B cell (primary cell): Measurements from ENCODE around the gene DKK2. TPM values are rescaled to one million over a fixed set of nuclear protein-coding genes. Genes with fewer than 3 reads are reported as not detected.

Source experiments
- ATAC-seq: fragments of 200-7000 bp; cut with Tn5 transposase; one replicate; pipeline ENCODE4 v1.10.0; 2021; ENCODE audit warnings: low read depth, mild to moderate bottlenecking, moderate number of reproducible peaks, moderate library complexity
- CTCF ChIA-PET: fragments of 350-600 bp; sonication (Branson Sonifier 250); formaldehyde crosslinking; loops from one replicate; lab custom pipeline; 2021; ENCODE audit warnings: antibody characterized with exemption, inconsistent platforms; lab: Charles Lee
- POLR2A ChIA-PET: fragments of 350-600 bp; sonication (Branson Sonifier 250); formaldehyde crosslinking; loops from one replicate; lab custom pipeline; 2021; ENCODE audit warnings: antibody characterized with exemption; lab: Charles Lee
- DNase-seq: peaks from one replicate; pipeline ENCODE4 v3.0.0; 2013
- H2AFZ ChIP-seq: 2 replicates; pipeline ENCODE4 v1.6.1; 2012; ENCODE audit warnings: mild to moderate bottlenecking, low read depth, low read length; ENCODE audit not compliant: insufficient read depth, poor library complexity, severe bottlenecking
- H3K27ac ChIP-seq, 2 donors: 1 replicate in 1 of 2; 2 replicates in 1 of 2; pipeline ENCODE4 v1.5.1; 2012 to 2013; ENCODE audit warnings: low read length in 2 of 2, mild to moderate bottlenecking in 2 of 2, moderate library complexity in 1 of 2
- H3K27me3 ChIP-seq, 4 experiments: fragments of 200-600 bp in 1 of 4; sonication (generic) in 1 of 4; replicated peaks in 1 of 4; 1 replicate in 2 of 4; 2 replicates in 2 of 4; pipeline versions ENCODE4 v1.6.1 to v1.7.0; 2013 to 2016; ENCODE audit warnings: low read length in 3 of 4, mild to moderate bottlenecking in 2 of 4, mixed read lengths in 1 of 4, moderate library complexity in 1 of 4; ENCODE audit not compliant: insufficient read depth in 4 of 4, control insufficient read depth in 3 of 4; ENCODE audit errors: control extremely low read depth in 1 of 4
- H3K36me3 ChIP-seq, 2 experiments: replicated peaks in 1 of 2; 1 replicate in 1 of 2; 2 replicates in 1 of 2; pipeline versions ENCODE4 v1.6.1 to v1.7.1; 2013; ENCODE audit warnings: low read length in 1 of 2; ENCODE audit not compliant: insufficient read depth in 2 of 2, control insufficient read depth in 1 of 2; ENCODE audit errors: control extremely low read depth in 1 of 2, extremely low read depth in 1 of 2
- H3K4me1 ChIP-seq, 2 donors: fragments of 200-600 bp in 1 of 2; sonication (generic) in 1 of 2; 1 replicate in 1 of 2; 2 replicates in 1 of 2; pipeline versions ENCODE4 v1.5.1 to v1.6.1; 2013 to 2017; ENCODE audit warnings: low read length in 2 of 2; ENCODE audit not compliant: control insufficient read depth in 2 of 2, insufficient read depth in 2 of 2
- H3K4me2 ChIP-seq: replicated peaks from 2 replicates; pipeline ENCODE3; 2012; ENCODE audit warnings: mild to moderate bottlenecking, low read depth, low read length; ENCODE audit not compliant: poor library complexity, severe bottlenecking
- H3K4me3 ChIP-seq, 5 experiments: fragments of 200-600 bp in 1 of 5; sonication (generic) in 1 of 5; 1 replicate in 3 of 5; 2 replicates in 2 of 5; pipeline versions ENCODE4 v1.5.1 to v1.7.0; 2011 to 2016; ENCODE audit warnings: low read length in 4 of 5, mild to moderate bottlenecking in 4 of 5, low read depth in 2 of 5, control low read depth in 1 of 5, moderate library complexity in 1 of 5; ENCODE audit not compliant: insufficient read depth in 1 of 5; ENCODE audit errors: control extremely low read depth in 1 of 5, extremely low read depth in 1 of 5
- H3K79me2 ChIP-seq: fragments of 200-600 bp; sonication (generic); one replicate; pipeline ENCODE4 v1.6.0; 2016; ENCODE audit warnings: low read length; ENCODE audit not compliant: control insufficient read depth, insufficient read depth
- H3K9ac ChIP-seq: fragments of 200-600 bp; sonication (generic); 2 replicates; pipeline ENCODE4 v1.6.1; 2017; ENCODE audit warnings: mild to moderate bottlenecking, low read length, moderate library complexity
- H3K9me3 ChIP-seq, 3 donors: one replicate each; pipeline versions ENCODE4 v1.6.1 to v1.7.1; 2013; ENCODE audit warnings: low read length in 2 of 3; ENCODE audit not compliant: control insufficient read depth in 2 of 3, insufficient read depth in 1 of 3; ENCODE audit errors: control extremely low read depth in 1 of 3
- H4K20me1 ChIP-seq: 2 replicates; pipeline ENCODE4 v1.6.0; 2012; ENCODE audit warnings: mild to moderate bottlenecking, low read length; ENCODE audit not compliant: insufficient read depth, control insufficient read depth, poor library complexity, severe bottlenecking
- H3K27ac Mint-ChIP-seq: one replicate; pipeline ENCODE4 v1.8.0; 2021; ENCODE audit warnings: mixed read lengths
- H3K27me3 Mint-ChIP-seq: one replicate; pipeline ENCODE4 v1.8.0; 2021; ENCODE audit warnings: mixed read lengths
- H3K4me1 Mint-ChIP-seq: one replicate; pipeline ENCODE4 v1.8.0; 2021; ENCODE audit warnings: mixed read lengths
- H3K4me3 Mint-ChIP-seq: one replicate; pipeline ENCODE4 v1.8.0; 2021; ENCODE audit warnings: mixed read lengths
- H3K9me3 Mint-ChIP-seq: one replicate; pipeline ENCODE4 v1.8.0; 2022; ENCODE audit warnings: mixed read lengths; ENCODE audit not compliant: insufficient read depth
- CTCF ChIP-seq: fragments of 200-600 bp; IDR thresholded peaks from one replicate; pipeline ENCODE4 v1.8.0; 2022; ENCODE audit warnings: antibody characterized with exemption, mild to moderate bottlenecking
- EZH2 ChIP-seq: IDR thresholded peaks from 2 replicates; pipeline ENCODE4 v1.6.1; 2012; ENCODE audit warnings: borderline replicate concordance, low read depth, mild to moderate bottlenecking, moderate library complexity, low read length; ENCODE audit not compliant: insufficient read depth, poor library complexity, severe bottlenecking
- WGBS: methylation state at CpG from one replicate; pipeline ENCODE4 v1.1.5; 2013; ENCODE audit warnings: missing lambda C conversion rate; ENCODE audit not compliant: insufficient coverage; 5-methylcytosine and 5-hydroxymethylcytosine counted together
- intact Hi-C: fragments of 100-400 bp; cut with micrococcal nuclease; formaldehyde crosslinking; loops from one replicate; pipeline ENCODE4 v1.10.0; 2022
- polyA plus RNA-seq: library from polyadenylated mRNA; depleted of rRNA; stranded (reverse); fragments of >200 nt; gene quantifications from 2 replicates; pipeline ENCODE4 v1.2.3, GENCODE V29; 2012
- total RNA-seq, 2 donors: library from RNA; stranded (reverse); fragments of 120-200 nt in 1 of 2; gene quantifications; 1 replicate in 1 of 2; 2 replicates in 1 of 2; pipeline versions ENCODE4 v1.2.3 to v1.2.4, GENCODE V29; 2013 to 2022

Gene DKK2
- total and polyA plus RNA-seq, 2 donors (not counting 1 experiment from before 2014, with no cell fraction given), result not detected

- no peaks in the 10 kb centered on the region for H3K27me3 Mint-ChIP-seq
- no peaks in the 10 kb centered on the region for H3K4me1 ChIP-seq
- TF ChIP-seq EZH2 (no peak), CTCF (no peak)
- H4K20me1 ChIP-seq, result no peaks in the 10 kb centered on the region
- no peak overlapping the region for H2AFZ ChIP-seq
- no peaks in the 10 kb centered on the region for H3K27me3 ChIP-seq
- no peak overlapping the region for H3K4me3 Mint-ChIP-seq
- no peak overlapping the region for H3K9ac ChIP-seq
- intact Hi-C loops, result no loop called here
- ATAC-seq, result no peak
- no peak overlapping the region for H3K27ac Mint-ChIP-seq
- WGBS, result no CpG with 5 or more reads among the region's 2 CpGs
- DNase-seq, result no peak
- H3K36me3 ChIP-seq, result no peaks in the 10 kb centered on the region
- H3K4me3 ChIP-seq, result no peak overlapping the region
- CTCF ChIA-PET, result no interaction called here
- no peaks in the 10 kb centered on the region for H3K79me2 ChIP-seq
- no peak overlapping the region for H3K27ac ChIP-seq
- H3K4me1 Mint-ChIP-seq, result no peaks in the 10 kb centered on the region
- POLR2A ChIA-PET, result no interaction called here
- no peaks in the 10 kb centered on the region for H3K9me3 ChIP-seq
- H3K9me3 Mint-ChIP-seq, result peaks cover 2% of the 10 kb centered on the region
- H3K4me2 ChIP-seq, result no peak overlapping the region
Measured at GRCh38 chr4:106951891-106952290, 84.2 kb downstream of the DKK2 start.

- Histone ChIP-seq H3K4me2 (no peak overlapping the region), H3K36me3 (no peaks in the 10 kb centered on the region), H4K20me1 (no peaks in the 10 kb centered on the region), H3K27me3 (no peaks in the 10 kb centered on the region), H3K9ac (no peak overlapping the region), H3K4me3 (no peak overlapping the region), H3K4me1 (no peaks in the 10 kb centered on the region), H3K9me3 (no peaks in the 10 kb centered on the region), H2AFZ (no peak overlapping the region), H3K79me2 (no peaks in the 10 kb centered on the region), H3K27ac (no peak overlapping the region)
- intact Hi-C loops, result no loop called here
- ATAC-seq (no peak), DNase-seq (no peak)
- Mint-ChIP-seq H3K4me1 (no peaks in the 10 kb centered on the region), H3K27me3 (no peaks in the 10 kb centered on the region), H3K27ac (no peak overlapping the region), H3K9me3 (no peaks in the 10 kb centered on the region), H3K4me3 (no peak overlapping the region)
- CTCF ChIA-PET, result no interaction called here
- TF ChIP-seq EZH2 (no peak), CTCF (no peak)
- POLR2A ChIA-PET, result no interaction called here
- WGBS, result no CpG with 5 or more reads among the region's 1 CpG
Measured at GRCh38 chr4:106941841-106942240, 94.3 kb downstream of the DKK2 start.
